PC-3 (cell line): ENCODE results near the gene CNDP1. TPM values are rescaled to one million over a fixed set of nuclear protein-coding genes. Genes with fewer than 3 reads are reported as not detected.

Experiments
- ATAC-seq: fragments of 200-7000 bp; cut with Tn5 transposase; 2 replicates; pipeline ENCODE4 v1.9.1; 2020; ENCODE audit warnings: mild to moderate bottlenecking, moderate library complexity
- BruUV-seq: library from RNA; stranded (reverse); fragments of 400-500 nt; replicated peaks from 2 replicates; lab custom pipeline; 2021; lab: Mats Ljungman, UMichigan
- CTCF ChIA-PET: fragments of 300-600 bp; sonication (Branson Sonifier 250); formaldehyde crosslinking; loops from one replicate; lab custom pipeline; 2022; ENCODE audit warnings: antibody characterized with exemption; lab: Charles Lee
- POLR2A ChIA-PET: fragments of 300-600 bp; sonication (Branson Sonifier 250); formaldehyde crosslinking; loops from one replicate; lab custom pipeline; 2022; ENCODE audit warnings: antibody characterized with exemption; ENCODE audit not compliant: unreplicated experiment; lab: Charles Lee
- DNase-seq: peaks from one replicate; pipeline ENCODE4 v3.0.0-alpha.2; 2015
- H2AFZ ChIP-seq: fragments of 300-600 bp; sonication (generic); 2 replicates; pipeline ENCODE4 v1.6.0; 2016; ENCODE audit warnings: antibody characterized with exemption, low read length
- H3F3A ChIP-seq: fragments of 300-600 bp; sonication (generic); one replicate; pipeline ENCODE4 v1.6.0; 2017; ENCODE audit warnings: antibody characterized with exemption, low read length, control low read depth, mild to moderate bottlenecking; ENCODE audit not compliant: unreplicated experiment
- H3K27ac ChIP-seq: fragments of 300-600 bp; sonication (generic); 2 replicates; pipeline ENCODE4 v1.5.1; 2016; ENCODE audit warnings: mild to moderate bottlenecking, low read length
- H3K27me3 ChIP-seq: fragments of 300-600 bp; sonication (generic); 2 replicates; pipeline ENCODE4 v1.6.1; 2016; ENCODE audit warnings: low read length, mixed read lengths
- H3K36me3 ChIP-seq: fragments of 300-600 bp; sonication (generic); 2 replicates; pipeline ENCODE4 v1.6.1; 2016; ENCODE audit warnings: low read depth, mixed run types, low read length, mixed read lengths
- H3K4me1 ChIP-seq: fragments of 300-600 bp; sonication (generic); 2 replicates; pipeline ENCODE4 v1.5.1; 2016; ENCODE audit warnings: low read length; ENCODE audit not compliant: insufficient read depth
- H3K4me2 ChIP-seq: fragments of 300-600 bp; sonication (generic); 2 replicates; pipeline ENCODE4 v1.6.0; 2016; ENCODE audit warnings: low read length
- H3K4me3 ChIP-seq: fragments of 300-600 bp; sonication (generic); 2 replicates; pipeline ENCODE4 v1.5.1; 2016; ENCODE audit warnings: mild to moderate bottlenecking, low read length, mixed read lengths
- H3K79me2 ChIP-seq: fragments of 300-600 bp; sonication (generic); 2 replicates; pipeline ENCODE4 v1.6.1; 2017; ENCODE audit warnings: low read length, mixed read lengths
- H3K9ac ChIP-seq: fragments of 300-600 bp; sonication (generic); 2 replicates; pipeline ENCODE4 v1.6.0; 2016; ENCODE audit warnings: mild to moderate bottlenecking, low read length
- H3K9me2 ChIP-seq: fragments of 300-600 bp; sonication (generic); replicated peaks from 2 replicates; pipeline ENCODE4 v1.6.1; 2016; ENCODE audit warnings: mixed run types, low read length, mixed read lengths
- H3K9me3 ChIP-seq: fragments of 300-600 bp; sonication (generic); 2 replicates; pipeline ENCODE4 v1.6.1; 2016; ENCODE audit warnings: low read length, mixed read lengths
- H4K20me1 ChIP-seq: fragments of 300-600 bp; sonication (generic); 2 replicates; pipeline ENCODE4 v1.6.1; 2016; ENCODE audit warnings: low read length, mixed read lengths
- CTCF ChIP-seq: fragments of 300-600 bp; sonication (generic); conservative IDR thresholded peaks from 2 replicates; pipeline ENCODE4 v1.5.1; 2017; ENCODE audit warnings: antibody characterized with exemption, low read depth, mild to moderate bottlenecking, low read length
- EZH2 ChIP-seq: fragments of 300-600 bp; sonication (generic); IDR thresholded peaks from one replicate; pipeline ENCODE4 v1.6.1; 2017; ENCODE audit warnings: antibody characterized with exemption, mild to moderate bottlenecking, low read length; ENCODE audit not compliant: unreplicated experiment
- EZH2phosphoT487 ChIP-seq: fragments of 300-600 bp; sonication (generic); IDR thresholded peaks from 2 replicates; pipeline ENCODE4 v1.6.1; 2018; ENCODE audit warnings: mild to moderate bottlenecking, antibody characterized with exemption, low read length, borderline replicate concordance
- intact Hi-C: fragments of 100-400 bp; cut with micrococcal nuclease; formaldehyde crosslinking; loops from 2 replicates; pipeline ENCODE4 v1.9.0; 2023
- total RNA-seq: library from RNA; depleted of rRNA; stranded (reverse); fragments of >200 nt; gene quantifications from 2 replicates; pipeline ENCODE4 v1.2.3, GENCODE V29; 2014

The CNDP1 gene
- total RNA-seq, 1 experiment from 2014 or later = not detected

GRCh38 chr18:74626049-74626874 is 92.0 kb downstream of the CNDP1 start:
- BruUV-seq = no TSS peak
- Histone ChIP-seq H3F3A (no peaks in the 10 kb centered on the region), H3K9me2 (no peaks in the 10 kb centered on the region), H3K27ac (no peak overlapping the region), H3K4me3 (no peak overlapping the region), H3K9me3 (no peaks in the 10 kb centered on the region), H3K4me1 (peaks cover 3% of the 10 kb centered on the region; the same call in 1 of the 2 replicates), H3K9ac (no peak overlapping the region), H3K27me3 (no peaks in the 10 kb centered on the region), H3K79me2 (peaks cover 6% of the 10 kb centered on the region; the same call in 1 of the 2 replicates), H4K20me1 (no peaks in the 10 kb centered on the region), H3K4me2 (no peak overlapping the region), H3K36me3 (no peaks in the 10 kb centered on the region), H2AFZ (no peak overlapping the region)
- ChIA-PET POLR2A (no interaction called here), CTCF (no interaction called here)
- ATAC-seq = no peak
- TF ChIP-seq EZH2phosphoT487 (no peak), EZH2 (no peak), CTCF (no peak)
- intact Hi-C loops = loop anchor here (10.0 kb wide), 1 partner anchor 1719 kb away; no protein-coding TSS in a partner anchor
- no peak for DNase-seq

GRCh38 chr18:74630804-74631203 is 96.5 kb downstream of the CNDP1 start:
- Histone ChIP-seq H3K4me3 (no peak overlapping the region), H2AFZ (no peak overlapping the region), H3K36me3 (peaks cover 9% of the 10 kb centered on the region; the same call in 1 of the 2 replicates), H4K20me1 (no peaks in the 10 kb centered on the region), H3K79me2 (peaks cover 3% of the 10 kb centered on the region; the same call in 1 of the 2 replicates), H3K9me2 (no peaks in the 10 kb centered on the region), H3F3A (no peaks in the 10 kb centered on the region), H3K9me3 (no peaks in the 10 kb centered on the region), H3K4me2 (no peak overlapping the region), H3K9ac (no peak overlapping the region), H3K27me3 (no peaks in the 10 kb centered on the region), H3K27ac (no peak overlapping the region), H3K4me1 (peaks cover 18% of the 10 kb centered on the region)
- intact Hi-C loops = no loop called here
- CTCF ChIA-PET = no interaction called here
- no peak for TF ChIP-seq EZH2phosphoT487
- TF ChIP-seq CTCF = no peak
- TF ChIP-seq EZH2 = no peak
- ATAC-seq = no peak
- no peak for DNase-seq
- no TSS peak for BruUV-seq
- POLR2A ChIA-PET = no interaction called here

GRCh38 chr18:74631212-74631611 is 96.9 kb downstream of the CNDP1 start:
- H3F3A ChIP-seq = no peaks in the 10 kb centered on the region
- no peaks in the 10 kb centered on the region for H3K27me3 ChIP-seq
- ChIA-PET CTCF (no interaction called here), POLR2A (no interaction called here)
- no peaks in the 10 kb centered on the region for H3K9me2 ChIP-seq
- no peak overlapping the region for H3K9ac ChIP-seq
- peaks cover 18% of the 10 kb centered on the region for H3K4me1 ChIP-seq
- no TSS peak for BruUV-seq
- no peak for ATAC-seq
- no peak overlapping the region for H3K27ac ChIP-seq
- H3K4me2 ChIP-seq = no peak overlapping the region
- DNase-seq = no peak
- no peaks in the 10 kb centered on the region for H4K20me1 ChIP-seq
- peaks cover 9% of the 10 kb centered on the region; the same call in 1 of the 2 replicates for H3K36me3 ChIP-seq
- H3K79me2 ChIP-seq = peaks cover 3% of the 10 kb centered on the region; the same call in 1 of the 2 replicates
- TF ChIP-seq EZH2 (no peak), EZH2phosphoT487 (no peak), CTCF (no peak)
- H3K4me3 ChIP-seq = no peak overlapping the region
- H2AFZ ChIP-seq = no peak overlapping the region
- intact Hi-C loops = no loop called here
- no peaks in the 10 kb centered on the region for H3K9me3 ChIP-seq
